Spleen (tissue), 11 donors: ENCODE data around the gene VPS18. TPM values are rescaled to one million over a fixed set of nuclear protein-coding genes. Genes with fewer than 3 reads are reported as not detected.
A peak's percentile ranks its signal among the peaks of the same experiment; 100 is the strongest.

Experiments
- DNase-seq: peaks from one replicate; pipeline ENCODE4 v3.0.0-alpha.2; 2020
- H3K27ac ChIP-seq, 8 donors: fragments of 200-600 bp; sonication (generic) in 7 of 8; 1 replicate in 4 of 8; 2 replicates in 4 of 8; pipeline versions ENCODE4 v1.5.0 to v1.8.0; 2016 to 2021; ENCODE audit warnings: inconsistent platforms in 4 of 8, mild to moderate bottlenecking in 4 of 8, moderate library complexity in 1 of 8
- H3K27me3 ChIP-seq, 7 donors: fragments of 200-600 bp; sonication (generic) in 6 of 7; replicated peaks in 1 of 7; 1 replicate in 4 of 7; 2 replicates in 3 of 7; pipeline versions ENCODE4 v1.5.0 to v1.8.0; 2016 to 2021; ENCODE audit warnings: inconsistent platforms in 3 of 7, mild to moderate bottlenecking in 1 of 7
- H3K36me3 ChIP-seq, 6 donors: fragments of 200-600 bp; sonication (generic) in 5 of 6; 1 replicate in 4 of 6; 2 replicates in 2 of 6; pipeline versions ENCODE4 v1.5.0 to v1.8.0; 2016 to 2021; ENCODE audit warnings: inconsistent platforms in 2 of 6
- H3K4me1 ChIP-seq, 6 donors: fragments of 200-600 bp; sonication (generic) in 5 of 6; 1 replicate in 3 of 6; 2 replicates in 3 of 6; pipeline versions ENCODE4 v1.5.0 to v1.8.0; 2016 to 2021; ENCODE audit warnings: inconsistent platforms in 3 of 6
- H3K4me3 ChIP-seq, 8 donors: fragments of 200-600 bp; sonication (generic) in 7 of 8; 1 replicate in 4 of 8; 2 replicates in 4 of 8; pipeline versions ENCODE4 v1.5.0 to v1.8.0; 2016 to 2021; ENCODE audit warnings: inconsistent platforms in 4 of 8, mild to moderate bottlenecking in 4 of 8, moderate library complexity in 2 of 8
- H3K9me3 ChIP-seq, 8 donors: fragments of 200-600 bp; sonication (generic) in 7 of 8; 1 replicate in 4 of 8; 2 replicates in 4 of 8; pipeline versions ENCODE4 v1.5.0 to v1.8.0; 2016 to 2021; ENCODE audit warnings: inconsistent platforms in 4 of 8
- POLR2A ChIP-seq, 3 donors: fragments of 450-650 bp; IDR thresholded peaks; one replicate each; pipeline ENCODE4 v1.5.1; 2017; ENCODE audit warnings: antibody characterized with exemption in 3 of 3, mild to moderate bottlenecking in 1 of 3
- POLR2AphosphoS5 ChIP-seq, 3 donors: sonication (generic); formaldehyde crosslinking; IDR thresholded peaks; one replicate each; pipeline ENCODE4 v1.5.1; 2017; ENCODE audit warnings: antibody characterized with exemption in 3 of 3
- WGBS, 5 donors: extraction: QIAGEN DNeasy Blood & Tissue Kit in 3 of 5; methylation state at CpG; one replicate each; pipeline versions ENCODE4 v1.1.5 to v1.1.7; 2013 to 2018; 5-methylcytosine and 5-hydroxymethylcytosine counted together
- intact Hi-C: fragments of 100-400 bp; cut with DNase I; formaldehyde crosslinking; loops from one replicate; pipeline ENCODE4 v1.15.0; 2023; ENCODE audit warnings: low total_unique reads
- polyA plus RNA-seq, 3 donors: library from polyadenylated mRNA; stranded (reverse); fragments of 200-250 nt; gene quantifications; one replicate each; pipeline ENCODE4 v1.2.1, GENCODE V29; 2013
- total RNA-seq, 7 donors: library from RNA; depleted of rRNA in 3 of 7; stranded (reverse); fragments of >200 nt in 3 of 7; fragmentation: NEBNext Ultra II Directional in 4 of 7; extraction: Animal tissue kit (Norgen Biotek cat#: 25700) in 4 of 7; gene quantifications; one replicate each; pipeline versions ENCODE4 v1.1.0 to v1.2.1, GENCODE V29; 2016 to 2021
- TF ChIP-seq, protein P1 (sequence below), 11 experiments: fragments of 200-600 bp in 7 of 11; fragments of 450-650 bp in 4 of 11; sonication (generic) in 4 of 11; IDR thresholded peaks in 8 of 11; conservative IDR thresholded peaks in 3 of 11; 1 replicate in 7 of 11; 2 replicates in 4 of 11; pipeline versions ENCODE4 v1.4.0 to v1.8.0; 2016 to 2021; ENCODE audit warnings: antibody characterized with exemption in 11 of 11, inconsistent platforms in 4 of 11, mild to moderate bottlenecking in 1 of 11
- donor health status: healthy with polysubstance abuse.
- donor health status: DM: no; HTN: no; CAD: no; lungs with moderate emphysema.
- donor health status: DM: no; HTN: no; CAD: no.
- donor health status: Bipolar disorder and iron deficiency.
- donor health status: healthy.
- donor health status: DM: no; HTN: no; CAD: no.
- donor health status: DM: yes; HTN: yes; CAD: no.

VPS18 gene
- total and polyA plus RNA-seq, 10 donors = 7.2 to 29.1 (median 22.3) TPM

DNA sequence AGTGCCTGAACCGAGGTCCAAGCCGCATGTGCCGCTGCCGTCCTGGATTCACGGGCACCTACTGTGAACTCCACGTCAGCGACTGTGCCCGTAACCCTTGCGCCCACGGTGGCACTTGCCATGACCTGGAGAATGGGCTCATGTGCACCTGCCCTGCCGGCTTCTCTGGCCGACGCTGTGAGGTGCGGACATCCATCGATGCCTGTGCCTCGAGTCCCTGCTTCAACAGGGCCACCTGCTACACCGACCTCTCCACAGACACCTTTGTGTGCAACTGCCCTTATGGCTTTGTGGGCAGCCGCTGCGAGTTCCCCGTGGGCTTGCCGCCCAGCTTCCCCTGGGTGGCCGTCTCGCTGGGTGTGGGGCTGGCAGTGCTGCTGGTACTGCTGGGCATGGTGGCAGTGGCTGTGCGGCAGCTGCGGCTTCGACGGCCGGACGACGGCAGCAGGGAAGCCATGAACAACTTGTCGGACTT is 42.0 kb downstream of the VPS18 start:
- intact Hi-C loops = no loop called here
- no peaks in the 10 kb centered on the region for H3K9me3 ChIP-seq
- peak overlapping the region in 1 of 8 donors; percentile 91 for H3K27ac ChIP-seq
- peaks cover 0 to 13% (median under 1%) of the 10 kb centered on the region in 7 donors for H3K27me3 ChIP-seq
- WGBS, 5 donors = 88 to 97% (median 95%) methylated on average over 22 to 31 of the region's 31 CpGs
- TF ChIP-seq, protein P1, sequence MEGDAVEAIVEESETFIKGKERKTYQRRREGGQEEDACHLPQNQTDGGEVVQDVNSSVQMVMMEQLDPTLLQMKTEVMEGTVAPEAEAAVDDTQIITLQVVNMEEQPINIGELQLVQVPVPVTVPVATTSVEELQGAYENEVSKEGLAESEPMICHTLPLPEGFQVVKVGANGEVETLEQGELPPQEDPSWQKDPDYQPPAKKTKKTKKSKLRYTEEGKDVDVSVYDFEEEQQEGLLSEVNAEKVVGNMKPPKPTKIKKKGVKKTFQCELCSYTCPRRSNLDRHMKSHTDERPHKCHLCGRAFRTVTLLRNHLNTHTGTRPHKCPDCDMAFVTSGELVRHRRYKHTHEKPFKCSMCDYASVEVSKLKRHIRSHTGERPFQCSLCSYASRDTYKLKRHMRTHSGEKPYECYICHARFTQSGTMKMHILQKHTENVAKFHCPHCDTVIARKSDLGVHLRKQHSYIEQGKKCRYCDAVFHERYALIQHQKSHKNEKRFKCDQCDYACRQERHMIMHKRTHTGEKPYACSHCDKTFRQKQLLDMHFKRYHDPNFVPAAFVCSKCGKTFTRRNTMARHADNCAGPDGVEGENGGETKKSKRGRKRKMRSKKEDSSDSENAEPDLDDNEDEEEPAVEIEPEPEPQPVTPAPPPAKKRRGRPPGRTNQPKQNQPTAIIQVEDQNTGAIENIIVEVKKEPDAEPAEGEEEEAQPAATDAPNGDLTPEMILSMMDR (IDR thresholded peaks at IDR 0.05 in 8 of 11, conservative IDR thresholded peaks at IDR 0.05 in 3 of 11) = no peak
- TF ChIP-seq POLR2AphosphoS5 (IDR thresholded peaks at IDR 0.05) (no peak), POLR2A (IDR thresholded peaks at IDR 0.05) (no peak)
- peaks cover 0 to 29% (median 3%) of the 10 kb centered on the region in 6 donors for H3K36me3 ChIP-seq
- H3K4me3 ChIP-seq = peak overlapping the region in 1 of 8 donors; percentile 15
- peaks cover 20 to 97% (median 66%) of the 10 kb centered on the region in 6 donors for H3K4me1 ChIP-seq
- no peak for DNase-seq

DNA sequence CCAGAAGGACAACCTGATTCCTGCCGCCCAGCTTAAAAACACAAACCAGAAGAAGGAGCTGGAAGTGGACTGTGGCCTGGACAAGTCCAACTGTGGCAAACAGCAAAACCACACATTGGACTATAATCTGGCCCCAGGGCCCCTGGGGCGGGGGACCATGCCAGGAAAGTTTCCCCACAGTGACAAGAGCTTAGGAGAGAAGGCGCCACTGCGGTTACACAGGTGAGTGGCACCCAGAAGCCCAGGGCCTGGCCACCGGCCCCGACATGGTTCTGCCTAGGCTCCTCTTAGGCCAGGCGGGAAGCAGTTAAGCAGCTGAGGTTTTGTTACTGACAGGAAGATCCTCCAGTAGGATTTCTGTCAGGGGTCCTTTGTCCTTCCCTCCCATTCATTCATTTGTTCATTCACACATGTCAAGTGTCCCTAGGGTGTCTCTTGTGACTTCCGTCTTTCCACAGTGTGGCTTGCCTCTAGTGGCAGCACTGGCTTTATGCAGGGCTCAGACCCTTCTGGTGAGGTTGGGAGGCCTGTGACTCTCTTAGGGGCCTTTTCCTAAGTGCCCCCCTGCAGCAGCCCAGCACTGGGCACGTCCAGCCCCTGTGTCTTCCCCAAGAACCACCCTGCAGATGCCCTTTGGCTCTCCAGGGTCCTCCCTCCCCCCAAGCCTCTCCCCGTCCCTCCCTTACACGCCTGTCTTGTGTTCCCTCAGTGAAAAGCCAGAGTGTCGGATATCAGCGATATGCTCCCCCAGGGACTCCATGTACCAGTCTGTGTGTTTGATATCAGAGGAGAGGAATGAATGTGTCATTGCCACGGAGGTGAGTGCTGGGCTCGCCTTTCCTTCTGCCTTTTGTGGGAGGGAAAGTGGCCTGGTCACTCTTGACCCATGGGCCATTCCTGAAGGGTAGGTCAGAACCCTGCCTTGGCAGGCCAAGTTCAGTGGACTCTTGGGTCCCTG is 42.7 kb downstream of the VPS18 start:
- Histone ChIP-seq H3K27ac (peak overlapping the region in 2 of 8 donors; percentile 91 to 93), H3K36me3 (peaks cover 0 to 29% (median 3%) of the 10 kb centered on the region in 6 donors), H3K4me3 (peak overlapping the region in 1 of 8 donors; percentile 15), H3K27me3 (peaks cover 0 to 6% (median 0%) of the 10 kb centered on the region in 7 donors), H3K9me3 (no peaks in the 10 kb centered on the region), H3K4me1 (peaks cover 17 to 94% (median 66%) of the 10 kb centered on the region in 6 donors)
- WGBS, 5 donors = 75 to 90% (median 83%) methylated on average over 15 of the region's 15 CpGs
- intact Hi-C loops = no loop called here
- DNase-seq = no peak
- TF ChIP-seq, protein P1 (IDR thresholded peaks at IDR 0.05 in 8 of 11, conservative IDR thresholded peaks at IDR 0.05 in 3 of 11) = peak in 1 of 11 experiments; percentile 8
- TF ChIP-seq POLR2A (IDR thresholded peaks at IDR 0.05) (no peak), POLR2AphosphoS5 (IDR thresholded peaks at IDR 0.05) (no peak)

DNA sequence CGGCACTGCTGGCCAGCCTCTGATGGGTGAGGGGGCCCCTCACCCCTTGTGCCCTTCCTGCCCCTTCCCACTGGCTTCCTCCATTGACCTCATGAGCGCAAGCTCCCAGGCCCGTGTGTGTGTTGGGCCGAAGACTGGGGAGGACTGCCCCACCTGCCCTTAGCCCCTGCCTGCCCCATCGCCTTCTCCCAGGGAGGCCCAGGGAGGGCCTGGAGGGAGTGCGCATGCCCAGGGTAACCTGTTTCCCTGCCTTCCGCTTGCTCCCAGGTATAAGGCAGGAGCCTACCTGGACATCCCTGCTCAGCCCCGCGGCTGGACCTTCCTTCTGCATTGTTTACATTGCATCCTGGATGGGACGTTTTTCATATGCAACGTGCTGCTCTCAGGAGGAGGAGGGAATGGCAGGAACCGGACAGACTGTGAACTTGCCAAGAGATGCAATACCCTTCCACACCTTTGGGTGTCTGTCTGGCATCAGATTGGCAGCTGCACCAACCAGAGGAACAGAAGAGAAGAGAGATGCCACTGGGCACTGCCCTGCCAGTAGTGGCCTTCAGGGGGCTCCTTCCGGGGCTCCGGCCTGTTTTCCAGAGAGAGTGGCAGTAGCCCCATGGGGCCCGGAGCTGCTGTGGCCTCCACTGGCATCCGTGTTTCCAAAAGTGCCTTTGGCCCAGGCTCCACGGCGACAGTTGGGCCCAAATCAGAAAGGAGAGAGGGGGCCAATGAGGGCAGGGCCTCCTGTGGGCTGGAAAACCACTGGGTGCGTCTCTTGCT is 43.7 kb downstream of the VPS18 start:
- 77 to 89% (median 80%) methylated on average over 16 to 19 of the region's 19 CpGs for WGBS, 5 donors
- peak overlapping the region in 3 of 8 donors; percentile 88 to 93 (median 91) for H3K27ac ChIP-seq
- TF ChIP-seq POLR2AphosphoS5 (IDR thresholded peaks at IDR 0.05) (no peak), POLR2A (IDR thresholded peaks at IDR 0.05) (no peak)
- TF ChIP-seq, protein P1 (IDR thresholded peaks at IDR 0.05 in 8 of 11, conservative IDR thresholded peaks at IDR 0.05 in 3 of 11) = peak in 4 of 11 experiments; percentile 5 to 43 (median 26)
- H3K27me3 ChIP-seq = no peaks in the 10 kb centered on the region
- H3K4me3 ChIP-seq = peak overlapping the region in 1 of 8 donors; percentile 15
- H3K9me3 ChIP-seq = no peaks in the 10 kb centered on the region
- peaks cover 0 to 29% (median 3%) of the 10 kb centered on the region in 6 donors for H3K36me3 ChIP-seq
- intact Hi-C loops = no loop called here
- no peak for DNase-seq
- H3K4me1 ChIP-seq = peaks cover 26 to 94% (median 66%) of the 10 kb centered on the region in 6 donors
